Natural killer cell treated with Interleukin-12 subunit alpha and Interleukin-12 subunit beta and Interleukin-15 and Interleukin-18, amount 100 ng/mL, for 72 hours (primary cell): ENCODE results near the gene LVRN. TPM values are rescaled to one million over a fixed set of nuclear protein-coding genes. Genes with fewer than 3 reads are reported as not detected.

Source experiments
- ATAC-seq, 2 donors: fragments of 150-1000 bp; cut with Tn5 transposase in 1 of 2; sonication (Bioruptor Pico), chemical (Tn5 transposase) in 1 of 2; 2 replicates each; pipeline ENCODE4 v1.10.0; 2021
- DNase-seq: peaks from one replicate; pipeline ENCODE4 v3.0.0; 2022; ENCODE audit warnings: low spot score
- H3K27ac Mint-ChIP-seq, 2 donors: 1 replicate in 1 of 2; 2 replicates in 1 of 2; pipeline ENCODE4 v1.8.0; 2022; ENCODE audit warnings: mixed read lengths in 2 of 2, mild to moderate bottlenecking in 1 of 2, moderate library complexity in 1 of 2
- H3K27me3 Mint-ChIP-seq, 2 donors: 1 replicate in 1 of 2; 2 replicates in 1 of 2; pipeline ENCODE4 v1.8.0; 2022; ENCODE audit warnings: mixed read lengths in 2 of 2
- H3K36me3 Mint-ChIP-seq: one replicate; pipeline ENCODE4 v1.8.0; 2022; ENCODE audit warnings: mixed read lengths
- H3K4me1 Mint-ChIP-seq, 2 donors: 1 replicate in 1 of 2; 2 replicates in 1 of 2; pipeline ENCODE4 v1.8.0; 2022; ENCODE audit warnings: low read depth in 2 of 2, mixed read lengths in 2 of 2, mild to moderate bottlenecking in 1 of 2
- H3K4me3 Mint-ChIP-seq: one replicate; pipeline ENCODE4 v1.8.0; 2022; ENCODE audit warnings: mixed read lengths
- H3K9me3 Mint-ChIP-seq: 2 replicates; pipeline ENCODE4 v1.8.0; 2022; ENCODE audit warnings: mixed read lengths
- total RNA-seq, 2 donors: library from RNA; stranded (reverse); gene quantifications; one replicate each; pipeline ENCODE4 v1.2.3, GENCODE V29; 2022

Gene LVRN
- total RNA-seq, 2 donors from 2014 or later, result not detected

DNA sequence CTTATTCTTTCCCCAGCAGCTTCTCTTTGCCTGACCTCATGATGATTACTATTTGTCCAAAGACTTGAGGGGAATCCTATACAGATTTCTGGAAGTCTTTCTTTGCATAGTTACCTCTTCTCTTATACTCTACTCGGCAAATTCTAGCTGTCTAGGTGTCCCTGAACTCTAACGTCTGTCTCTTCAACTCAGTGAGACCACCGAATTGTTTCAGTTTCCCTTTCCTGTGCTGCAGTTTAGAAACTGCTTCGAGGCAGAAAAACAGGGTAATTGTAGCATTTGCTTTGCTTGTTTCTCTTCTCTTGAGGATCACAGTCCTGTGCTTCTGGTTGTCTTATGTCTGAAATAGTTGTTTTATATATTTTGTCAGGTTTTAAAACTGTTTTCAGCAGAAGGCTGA is 14.8 kb downstream of the LVRN start:
- no peaks in the 10 kb centered on the region for H3K36me3 Mint-ChIP-seq
- peak overlapping the region; percentile 44 for H3K4me3 Mint-ChIP-seq
- no peak overlapping the region for H3K27ac Mint-ChIP-seq
- DNase-seq, result no peak
- peak in 1 of 2 donors; percentile 36 for ATAC-seq
- peaks cover 0 to 11% of the 10 kb centered on the region in 2 donors for H3K4me1 Mint-ChIP-seq
- peaks cover 5% of the 10 kb centered on the region for H3K9me3 Mint-ChIP-seq
- peaks cover 22 to 29% of the 10 kb centered on the region in 2 donors for H3K27me3 Mint-ChIP-seq

DNA sequence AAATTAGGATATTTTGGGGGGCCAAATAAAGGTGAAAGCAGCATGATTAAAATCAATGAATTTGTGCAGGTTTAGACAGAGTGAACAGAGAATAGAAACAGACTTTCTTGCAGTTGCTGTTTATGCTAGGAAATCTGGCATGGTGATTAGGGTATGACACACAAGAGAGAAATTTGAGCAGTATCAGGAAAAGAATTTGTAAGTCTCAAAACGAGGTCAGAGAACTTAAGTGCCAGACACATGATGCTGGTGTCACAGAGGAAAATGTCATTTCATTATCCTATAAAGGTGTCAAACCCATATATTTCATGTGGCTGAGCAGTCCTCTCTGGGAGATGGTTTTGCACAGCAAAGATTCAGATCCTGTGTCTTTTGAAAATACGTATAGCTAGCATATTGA is 15.7 kb downstream of the LVRN start:
- peak in 1 of 2 donors; percentile 62 for ATAC-seq
- H3K27ac Mint-ChIP-seq, result no peak overlapping the region
- no peak overlapping the region for H3K4me3 Mint-ChIP-seq
- peaks cover 22 to 29% of the 10 kb centered on the region in 2 donors for H3K27me3 Mint-ChIP-seq
- DNase-seq, result no peak
- peaks cover 0 to 11% of the 10 kb centered on the region in 2 donors for H3K4me1 Mint-ChIP-seq
- H3K36me3 Mint-ChIP-seq, result no peaks in the 10 kb centered on the region
- H3K9me3 Mint-ChIP-seq, result peaks cover 9% of the 10 kb centered on the region

GRCh38 chr5:115978779-115979178 is 16.5 kb downstream of the LVRN start:
- Mint-ChIP-seq H3K27me3 (peaks cover 22 to 29% of the 10 kb centered on the region in 2 donors), H3K27ac (no peak overlapping the region), H3K9me3 (peaks cover 9% of the 10 kb centered on the region), H3K4me3 (no peak overlapping the region), H3K36me3 (no peaks in the 10 kb centered on the region), H3K4me1 (peaks cover 0 to 11% of the 10 kb centered on the region in 2 donors)
- DNase-seq, result no peak
- ATAC-seq, result no peak

DNA sequence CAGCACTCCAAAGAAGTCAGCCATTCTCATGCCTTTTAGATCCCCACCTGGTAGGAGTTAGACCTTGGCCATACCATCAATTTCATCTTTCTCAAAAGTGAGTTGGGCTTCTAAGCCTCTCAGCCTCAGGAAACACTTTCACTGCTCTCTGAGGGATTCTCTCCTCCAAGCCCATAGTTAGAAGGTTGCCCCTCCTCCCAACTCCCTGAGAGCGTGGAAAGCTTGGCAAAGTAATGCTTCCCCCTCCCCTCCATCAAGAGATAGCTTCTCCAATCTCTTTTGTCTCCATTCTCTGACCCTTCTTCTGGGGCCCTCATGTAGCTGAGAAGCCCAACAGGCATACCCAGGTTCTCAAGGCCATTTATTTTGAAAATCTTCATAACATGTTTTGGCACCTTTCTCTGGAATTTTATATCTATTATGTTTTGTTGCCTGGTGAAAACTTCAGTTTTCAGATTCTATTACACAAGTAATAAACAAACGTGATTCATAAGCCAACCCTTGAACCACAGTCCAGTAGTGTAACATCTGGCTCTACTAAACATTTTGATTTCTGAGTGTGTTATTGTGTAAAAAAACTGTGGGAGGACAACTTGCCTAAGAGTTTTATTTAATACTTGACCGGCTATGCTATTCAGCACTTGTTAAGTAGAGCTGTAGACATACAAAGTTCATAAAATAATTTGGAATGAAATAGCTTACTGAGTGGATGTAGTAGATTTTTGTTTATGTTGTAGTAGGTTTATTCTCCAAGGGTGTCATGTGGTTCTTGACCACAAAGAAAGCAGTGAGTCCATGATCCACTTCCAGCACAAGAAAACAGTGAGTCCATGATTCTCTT is 17.1 kb downstream of the LVRN start:
- ATAC-seq (no peak), DNase-seq (no peak)
- H3K27me3 Mint-ChIP-seq, result peaks cover 22 to 27% of the 10 kb centered on the region in 2 donors
- no peak overlapping the region for H3K4me3 Mint-ChIP-seq
- H3K36me3 Mint-ChIP-seq, result no peaks in the 10 kb centered on the region
- H3K9me3 Mint-ChIP-seq, result peaks cover 9% of the 10 kb centered on the region
- peaks cover 0 to 11% of the 10 kb centered on the region in 2 donors for H3K4me1 Mint-ChIP-seq
- H3K27ac Mint-ChIP-seq, result no peak overlapping the region

- Mint-ChIP-seq H3K4me3 (no peak overlapping the region), H3K4me1 (peaks cover 0 to 5% of the 10 kb centered on the region in 2 donors), H3K36me3 (no peaks in the 10 kb centered on the region), H3K9me3 (peaks cover 5% of the 10 kb centered on the region), H3K27ac (no peak overlapping the region), H3K27me3 (peaks cover 0 to 9% of the 10 kb centered on the region in 2 donors)
- DNase-seq, result no peak
- ATAC-seq, result no peak
Measured at GRCh38 chr5:115983519-115983918, 21.2 kb downstream of the LVRN start.

DNA sequence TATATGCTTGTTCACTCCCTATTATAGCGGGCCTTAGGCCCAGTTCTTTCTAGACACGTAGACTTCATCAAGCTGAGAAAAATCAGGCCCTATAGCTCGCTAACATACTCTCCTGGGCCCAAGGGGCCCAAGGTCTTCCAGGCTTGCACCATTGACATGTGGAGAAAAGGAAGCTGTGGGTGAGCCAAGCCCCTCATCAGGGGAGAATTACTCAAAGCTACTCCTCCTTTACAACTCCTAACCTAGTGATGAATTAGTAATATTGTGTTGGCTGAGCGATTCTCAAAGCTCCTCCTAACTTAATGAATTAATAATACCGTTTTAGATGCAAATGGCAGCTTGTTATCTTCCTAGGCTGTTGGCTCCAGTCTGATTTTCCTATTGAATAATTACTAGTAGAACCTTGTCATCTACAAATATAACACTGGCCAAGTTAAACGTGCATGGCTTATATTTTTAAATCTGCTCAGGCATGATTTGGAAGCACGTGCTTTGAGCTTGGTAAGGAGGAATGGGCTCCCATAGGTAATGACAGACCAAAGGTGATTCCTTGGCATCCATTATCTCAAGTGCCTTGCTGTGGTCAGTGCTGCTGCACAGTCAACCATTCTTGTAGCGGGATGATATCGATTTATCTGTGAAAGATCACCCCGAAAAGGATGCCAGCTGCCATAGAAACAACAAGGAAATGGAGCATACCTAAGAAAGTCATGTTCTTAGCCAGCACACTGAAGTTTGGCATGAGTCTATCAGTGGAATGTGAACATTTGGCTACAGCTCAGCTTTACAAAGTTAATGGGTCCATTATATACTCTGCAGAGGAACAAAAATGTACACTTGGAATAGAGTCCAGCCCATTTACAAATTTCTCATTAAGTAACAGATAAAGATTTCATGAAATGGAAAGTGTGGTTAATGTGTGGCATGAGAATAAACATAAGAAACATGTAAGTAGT is 23.8 kb downstream of the LVRN start:
- no peak for ATAC-seq
- no peak for DNase-seq
- Mint-ChIP-seq H3K4me3 (no peak overlapping the region), H3K4me1 (no peaks in the 10 kb centered on the region), H3K27ac (no peak overlapping the region), H3K9me3 (peaks cover 5% of the 10 kb centered on the region), H3K36me3 (no peaks in the 10 kb centered on the region), H3K27me3 (peaks cover 9 to 13% of the 10 kb centered on the region in 2 donors)

GRCh38 chr5:115988002-115988401 is 25.7 kb downstream of the LVRN start:
- ATAC-seq (no peak), DNase-seq (no peak)
- Mint-ChIP-seq H3K4me3 (no peak overlapping the region), H3K27ac (no peak overlapping the region), H3K9me3 (no peaks in the 10 kb centered on the region), H3K27me3 (peaks cover 17 to 29% of the 10 kb centered on the region in 2 donors), H3K4me1 (no peaks in the 10 kb centered on the region), H3K36me3 (no peaks in the 10 kb centered on the region)

GRCh38 chr5:115992848-115993350 is 30.6 kb downstream of the LVRN start:
- H3K36me3 Mint-ChIP-seq, result no peaks in the 10 kb centered on the region
- H3K27me3 Mint-ChIP-seq, result peaks cover 21 to 47% of the 10 kb centered on the region in 2 donors
- DNase-seq (no peak), ATAC-seq (no peak)
- no peaks in the 10 kb centered on the region for H3K9me3 Mint-ChIP-seq
- no peak overlapping the region for H3K27ac Mint-ChIP-seq
- H3K4me3 Mint-ChIP-seq, result no peak overlapping the region
- H3K4me1 Mint-ChIP-seq, result no peaks in the 10 kb centered on the region

DNA sequence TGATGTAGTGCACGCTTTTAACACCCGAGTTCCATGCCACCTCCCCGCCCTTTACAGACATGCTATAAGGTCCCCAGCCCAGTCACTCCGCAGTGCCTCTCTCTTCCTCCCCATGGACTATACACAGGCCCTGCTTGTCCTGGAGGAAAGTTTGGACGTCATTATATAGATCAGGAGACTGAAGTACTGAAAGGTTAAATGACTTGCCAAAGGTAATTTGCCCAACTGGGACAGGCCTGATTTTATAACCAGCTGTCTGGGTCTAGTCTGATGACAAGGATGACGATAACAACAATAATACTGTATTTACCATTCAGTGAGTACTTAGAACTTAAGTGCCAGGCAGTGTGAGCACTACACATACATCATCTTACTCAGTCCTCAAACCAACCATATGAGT is 33.1 kb downstream of the LVRN start:
- Mint-ChIP-seq H3K36me3 (no peaks in the 10 kb centered on the region), H3K4me3 (no peak overlapping the region), H3K27me3 (peaks cover 21 to 38% of the 10 kb centered on the region in 2 donors), H3K4me1 (no peaks in the 10 kb centered on the region), H3K9me3 (no peaks in the 10 kb centered on the region), H3K27ac (no peak overlapping the region)
- no peak for ATAC-seq
- no peak for DNase-seq

GRCh38 chr5:116002116-116002906 is 40.0 kb downstream of the LVRN start:
- no peaks in the 10 kb centered on the region for H3K9me3 Mint-ChIP-seq
- H3K4me1 Mint-ChIP-seq, result no peaks in the 10 kb centered on the region
- H3K27me3 Mint-ChIP-seq, result peaks cover 9 to 11% of the 10 kb centered on the region in 2 donors
- no peak overlapping the region for H3K4me3 Mint-ChIP-seq
- ATAC-seq (no peak), DNase-seq (no peak)
- no peaks in the 10 kb centered on the region for H3K36me3 Mint-ChIP-seq
- no peak overlapping the region for H3K27ac Mint-ChIP-seq

GRCh38 chr5:116004248-116004647 is 42.0 kb downstream of the LVRN start:
- ATAC-seq (no peak), DNase-seq (no peak)
- Mint-ChIP-seq H3K4me1 (no peaks in the 10 kb centered on the region), H3K9me3 (no peaks in the 10 kb centered on the region), H3K27ac (no peak overlapping the region), H3K4me3 (no peak overlapping the region), H3K36me3 (no peaks in the 10 kb centered on the region), H3K27me3 (peaks cover 3 to 6% of the 10 kb centered on the region in 2 donors)

GRCh38 chr5:116009806-116010205 is 47.5 kb downstream of the LVRN start:
- H3K27ac Mint-ChIP-seq, result no peak overlapping the region
- no peaks in the 10 kb centered on the region for H3K4me1 Mint-ChIP-seq
- H3K27me3 Mint-ChIP-seq, result peaks cover 9 to 16% of the 10 kb centered on the region in 2 donors
- no peaks in the 10 kb centered on the region for H3K9me3 Mint-ChIP-seq
- ATAC-seq (no peak), DNase-seq (no peak)
- no peaks in the 10 kb centered on the region for H3K36me3 Mint-ChIP-seq
- H3K4me3 Mint-ChIP-seq, result no peak overlapping the region

DNA sequence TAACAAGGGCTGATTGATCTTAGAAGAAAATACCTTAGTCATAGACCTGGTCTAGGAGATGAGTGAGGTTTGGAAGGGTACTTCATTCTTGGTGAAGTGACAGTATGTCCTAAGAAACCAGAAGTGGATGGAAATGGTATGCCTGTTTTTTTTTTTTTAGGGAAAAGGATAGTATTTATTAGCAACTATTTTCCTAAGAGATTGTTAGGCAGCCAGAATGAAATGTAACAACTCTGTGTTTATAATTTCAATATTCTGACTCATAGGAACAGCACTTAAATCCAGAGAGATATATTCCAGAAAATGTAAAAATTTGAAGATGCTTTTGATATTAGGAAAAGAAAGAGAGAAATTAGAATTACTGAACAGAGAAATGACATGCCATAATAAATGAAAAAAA is 48.8 kb downstream of the LVRN start:
- Mint-ChIP-seq H3K4me1 (no peaks in the 10 kb centered on the region), H3K27me3 (peaks cover 10 to 16% of the 10 kb centered on the region in 2 donors), H3K36me3 (no peaks in the 10 kb centered on the region), H3K4me3 (no peak overlapping the region), H3K27ac (no peak overlapping the region), H3K9me3 (no peaks in the 10 kb centered on the region)
- ATAC-seq (no peak), DNase-seq (no peak)
